HG03558 (cell line): Measurements from ENCODE around the gene KRT76.

ENCODE experiments used
- ATAC-seq: cut with Tn5 transposase; IDR thresholded peaks from one replicate; pipeline ENCODE4 v1.9.1; 2021; ENCODE audit warnings: moderate number of reproducible peaks; ENCODE audit not compliant: unreplicated experiment; ENCODE audit errors: extremely low read depth

The KRT76 gene

DNA sequence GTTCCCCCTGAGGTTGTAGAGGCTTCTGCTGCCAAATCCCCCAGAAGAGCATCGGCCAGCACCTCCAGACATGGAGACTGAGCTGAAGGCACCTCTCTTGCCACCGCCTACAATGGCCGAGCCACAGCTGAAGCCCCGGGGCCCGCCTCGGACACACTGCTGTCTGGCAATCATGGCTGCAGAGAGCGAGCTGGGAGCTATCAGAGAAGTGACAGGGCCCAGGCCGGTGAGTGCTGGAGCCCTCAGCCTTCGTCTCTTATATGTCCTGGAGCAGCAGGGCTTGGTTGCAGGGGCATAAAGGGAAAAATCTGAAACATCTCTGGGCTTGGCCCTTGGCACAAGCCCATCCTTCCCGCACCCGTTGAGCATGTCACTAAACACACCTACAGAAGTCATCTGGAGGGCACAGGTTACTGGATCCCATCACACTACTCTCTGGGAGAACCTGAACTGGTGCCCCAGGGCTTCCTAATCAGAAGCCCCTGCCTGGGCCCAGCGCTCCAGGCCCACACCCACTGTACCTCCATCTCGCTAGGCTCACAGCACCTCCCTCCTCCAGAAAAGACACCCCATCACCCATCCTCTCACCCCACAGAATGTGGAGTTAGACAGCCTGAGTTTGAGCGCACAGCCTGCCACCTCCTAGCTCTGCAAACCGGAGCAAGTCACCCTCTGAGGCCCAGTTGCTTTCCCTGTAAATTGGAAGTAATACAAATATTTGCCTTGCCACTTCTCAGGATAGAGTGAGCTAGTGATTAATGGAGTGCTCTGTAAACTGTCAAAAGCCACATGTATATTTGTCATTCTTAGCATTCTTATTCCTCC is 37.0 kb upstream of the KRT76 start, which contains the start of gene KRT4:
Gene KRT4, minus strand, starts transcription at position 232 of the 825 bp plus-strand sequence. Its CDS starts 58 bp downstream, at position 174.
- no peak for ATAC-seq

DNA sequence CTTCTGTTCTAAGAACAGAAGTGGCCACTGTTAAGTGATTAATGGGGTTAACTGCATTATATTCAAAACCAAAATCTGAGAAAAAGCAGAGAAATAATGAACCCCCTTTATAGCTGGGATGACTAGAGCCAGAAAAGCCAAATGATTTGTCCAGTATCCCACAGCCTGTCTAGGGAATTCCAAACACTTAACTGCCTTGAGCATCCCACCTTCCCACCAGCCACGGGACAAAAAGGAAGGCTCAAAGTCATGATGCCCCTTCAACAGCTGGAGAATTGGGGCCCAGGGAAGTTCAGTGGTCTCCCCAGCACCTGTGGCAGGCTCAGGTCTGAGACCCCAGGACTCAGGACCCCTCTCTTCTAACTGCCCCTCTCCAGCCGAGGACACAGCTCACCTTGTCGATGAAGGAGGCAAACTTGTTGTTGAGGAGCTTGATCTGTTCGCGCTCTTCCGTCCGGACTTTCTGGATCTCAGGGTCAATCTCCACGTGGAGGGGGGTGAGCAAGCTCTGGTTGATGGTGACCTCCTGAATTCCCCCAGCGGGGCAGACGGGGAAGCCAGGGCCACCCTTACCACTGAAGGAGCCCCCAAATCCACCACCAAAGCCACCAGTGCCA is 36.2 kb upstream of the KRT76 start:
- ATAC-seq = no peak

DNA sequence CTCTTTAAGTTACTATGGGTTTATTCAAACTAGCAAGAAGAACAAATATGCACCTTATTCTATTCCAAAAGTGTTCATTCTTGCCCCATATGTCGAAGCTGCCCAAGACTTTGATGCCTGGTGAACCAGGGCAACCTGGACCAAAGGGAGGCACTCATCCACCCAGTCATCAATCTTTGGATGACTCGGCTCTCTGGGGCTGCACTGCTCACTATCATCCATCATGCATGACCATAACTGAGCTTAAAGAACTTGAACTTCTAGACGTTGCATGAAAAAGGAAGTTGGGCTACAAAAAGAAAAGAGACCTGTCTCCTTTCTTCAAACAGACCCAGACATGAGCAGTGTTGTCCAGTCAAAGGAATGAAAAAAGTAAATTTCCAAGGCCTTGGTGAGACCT is 35.6 kb upstream of the KRT76 start:
- ATAC-seq = no peak

DNA sequence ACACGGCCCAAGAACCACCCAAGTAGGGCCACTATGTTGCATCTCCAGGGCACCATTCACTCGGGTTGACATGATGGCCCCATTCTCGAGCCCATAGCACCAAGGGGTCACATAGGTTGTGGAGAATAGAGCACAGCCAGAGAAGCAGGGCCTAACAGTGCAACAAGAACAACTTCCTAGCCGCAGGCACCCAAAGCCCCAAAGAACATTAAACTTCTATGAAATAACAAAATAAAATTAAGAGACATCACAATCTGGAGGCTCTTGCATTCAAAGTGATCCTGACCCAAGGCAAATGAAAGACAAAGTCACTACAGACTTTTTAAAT is 34.9 kb upstream of the KRT76 start:
- ATAC-seq = no peak

DNA sequence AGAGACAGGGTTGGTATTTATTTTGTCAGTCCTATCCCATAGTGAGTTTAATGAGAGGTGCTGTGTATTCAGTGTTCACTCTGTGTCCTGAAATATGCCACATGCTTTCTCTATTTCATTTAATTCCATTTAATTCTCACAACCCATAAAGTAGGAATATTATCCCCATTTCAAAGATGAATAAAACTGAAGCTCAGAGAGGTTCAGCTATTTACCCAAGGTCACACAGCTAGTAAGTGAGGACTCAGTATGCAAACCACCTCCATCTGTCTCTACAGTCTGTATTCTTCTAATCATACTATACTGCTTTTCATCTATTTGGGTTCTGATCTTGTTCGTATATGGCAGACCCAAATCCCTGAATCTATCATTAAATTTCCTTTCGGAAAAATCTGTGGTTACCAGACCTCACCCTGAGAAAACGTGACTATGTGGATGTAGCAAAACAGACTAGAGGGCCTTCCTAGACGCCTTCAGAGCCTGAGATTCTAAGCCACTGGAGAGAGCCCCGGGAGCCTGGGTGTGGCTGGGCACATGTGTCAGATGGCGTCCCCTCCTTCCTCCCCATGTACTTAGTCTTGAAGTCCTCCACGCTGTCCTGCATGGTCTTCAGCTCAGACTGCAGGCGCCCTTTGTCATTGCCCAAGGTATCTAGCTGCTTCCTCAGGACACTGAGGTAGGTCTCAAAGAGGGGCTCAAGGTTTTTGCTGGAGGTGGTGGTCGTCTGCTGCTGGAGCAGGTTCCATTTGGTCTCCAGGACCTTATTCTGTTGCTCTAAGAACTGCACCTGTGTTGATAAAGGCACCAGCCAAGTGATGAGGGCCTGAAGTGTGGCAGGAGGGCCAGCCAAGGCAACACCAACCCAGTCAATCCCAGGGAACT is 34.3 kb upstream of the KRT76 start:
- no peak for ATAC-seq

DNA sequence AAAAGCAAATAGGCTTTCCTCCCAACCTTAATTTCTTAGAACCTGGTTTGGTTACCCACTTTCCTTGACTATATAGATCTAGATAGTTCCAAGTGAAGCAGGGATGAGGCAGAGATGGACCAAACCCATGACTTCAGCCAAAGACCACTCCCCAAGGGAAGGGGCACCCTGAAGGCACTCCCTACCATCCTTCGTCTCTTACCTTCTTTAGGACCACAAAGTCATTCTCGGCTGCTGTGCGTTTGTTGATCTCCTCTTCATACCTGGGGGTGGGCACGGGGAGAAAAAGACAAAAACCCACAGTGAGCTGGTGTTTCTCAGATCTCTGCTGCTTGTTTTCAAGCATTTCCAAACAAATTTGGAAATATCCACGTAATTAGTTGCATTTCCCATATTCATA is 33.4 kb upstream of the KRT76 start:
- ATAC-seq = no peak

DNA sequence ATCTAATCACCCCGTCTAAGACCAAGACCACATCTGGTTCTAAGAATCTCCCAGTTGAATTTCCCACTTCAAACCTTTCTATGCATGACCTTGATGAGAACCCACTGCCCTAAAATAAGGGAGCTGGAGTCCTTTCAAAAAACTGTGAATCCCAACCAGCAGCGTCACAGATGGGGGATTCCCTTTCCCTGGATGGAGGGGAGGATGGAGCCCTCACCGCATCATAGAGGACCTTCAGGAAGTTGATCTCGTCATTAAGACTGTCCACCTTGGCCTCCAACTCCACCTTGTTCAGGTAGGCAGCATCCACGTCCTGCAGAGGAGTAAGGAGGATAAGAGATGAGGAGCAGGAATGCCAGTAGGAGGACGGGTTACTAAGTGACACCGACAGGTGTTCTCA is 32.0 kb upstream of the KRT76 start:
- no peak for ATAC-seq

DNA sequence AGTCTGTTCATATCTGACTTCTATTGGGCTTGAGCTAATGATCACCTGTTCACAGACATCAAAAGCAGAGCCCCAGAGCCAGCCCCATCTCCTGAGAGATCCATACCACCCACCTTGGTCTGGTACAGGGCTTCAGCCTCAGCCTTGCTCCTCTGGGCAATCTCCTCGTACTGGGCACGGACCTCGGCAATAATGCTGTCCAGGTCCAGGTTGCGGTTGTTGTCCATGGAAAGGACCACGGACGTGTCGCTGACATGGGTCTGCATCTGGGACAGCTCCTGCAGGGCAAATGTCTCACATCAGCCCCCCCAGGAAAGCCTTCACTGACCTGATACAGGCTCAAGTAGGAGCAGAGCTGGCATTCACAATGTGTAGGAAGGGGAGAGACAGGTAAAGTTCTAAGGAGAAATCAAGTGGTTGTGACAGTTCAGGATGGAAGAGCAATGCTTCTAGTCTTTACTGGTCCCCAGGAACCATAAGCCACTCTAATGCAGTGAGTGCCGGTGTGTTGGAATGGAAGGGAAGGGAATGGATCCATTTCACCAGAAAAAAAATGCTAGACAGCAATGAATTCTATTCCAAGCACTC is 31.5 kb upstream of the KRT76 start:
- ATAC-seq = no peak

DNA sequence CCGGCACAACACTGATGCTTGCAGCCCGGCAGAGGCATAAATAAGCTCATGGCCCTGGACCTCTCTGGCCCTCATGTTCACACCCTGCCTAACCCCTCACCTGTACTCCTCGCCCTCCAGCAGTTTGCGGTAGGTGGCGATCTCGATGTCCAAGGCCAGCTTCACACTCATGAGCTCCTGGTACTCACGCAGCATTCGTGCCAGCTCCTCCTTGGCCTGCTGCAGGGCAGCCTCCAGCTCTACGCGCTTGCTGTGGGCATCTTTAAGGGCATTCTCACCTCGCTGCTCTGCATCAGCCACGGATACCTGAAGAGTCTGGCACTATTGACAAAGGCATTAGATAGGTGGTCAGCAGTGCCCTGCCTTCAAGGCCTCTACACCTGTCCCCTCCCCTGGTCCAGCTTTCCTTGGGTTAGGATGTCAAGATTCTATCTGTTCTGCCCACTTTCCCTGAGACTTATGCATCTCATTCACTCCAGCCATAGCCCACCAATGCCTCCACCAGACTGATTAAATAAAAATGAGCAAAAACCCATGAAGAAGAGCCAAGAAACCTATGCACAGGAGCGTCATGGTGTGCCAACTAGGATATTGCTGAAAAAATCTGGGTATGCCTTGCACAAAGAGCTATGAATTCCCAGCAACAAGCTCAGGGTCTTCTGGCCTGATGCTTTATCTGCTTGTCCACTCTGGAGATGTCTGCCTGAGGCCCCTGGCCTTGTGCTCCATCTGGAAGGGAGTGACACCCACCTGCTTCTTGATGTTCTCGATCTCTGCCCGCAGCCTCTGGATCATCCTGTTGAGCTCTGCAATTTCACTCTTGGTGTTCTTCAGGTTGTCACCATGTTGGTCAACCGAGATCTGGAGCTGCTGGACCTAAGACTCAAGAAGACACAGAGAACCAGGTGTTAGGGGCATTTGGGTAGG is 30.7 kb upstream of the KRT76 start:
- ATAC-seq = no peak

DNA sequence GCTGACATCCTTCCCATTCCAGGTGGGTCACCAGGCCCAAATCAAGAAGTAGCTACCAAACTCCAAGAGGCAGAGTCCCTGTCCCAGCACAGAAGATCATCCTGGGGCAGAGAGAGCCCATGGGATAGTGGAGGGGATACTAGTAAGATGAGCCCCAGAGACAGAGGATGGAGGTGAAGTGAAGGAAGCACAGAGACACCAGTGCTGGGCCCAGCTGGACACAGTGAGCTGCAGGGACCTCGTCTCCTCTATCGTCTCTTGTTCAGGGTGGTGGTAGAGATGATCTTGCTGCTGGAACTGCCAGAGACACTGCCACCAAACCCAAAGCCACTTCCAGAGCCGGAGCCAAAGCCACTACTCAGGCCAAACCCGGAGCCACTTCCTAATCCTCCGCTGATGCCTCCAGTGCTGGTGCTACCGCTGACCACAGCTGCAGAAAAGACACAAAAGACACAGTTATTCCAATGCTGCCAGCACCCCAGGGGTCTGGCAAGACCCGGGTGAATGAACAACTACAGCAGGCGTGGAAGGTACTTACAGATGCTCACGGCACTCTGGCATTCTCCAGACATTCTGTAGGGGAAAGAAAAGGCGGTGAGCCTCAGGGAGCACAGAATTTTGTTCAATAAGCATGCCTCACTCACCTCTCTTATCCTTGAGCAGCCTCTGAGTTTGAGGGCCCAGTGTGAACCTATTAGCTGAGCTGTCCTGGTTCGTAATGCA is 29.8 kb upstream of the KRT76 start:
- no peak for ATAC-seq

DNA sequence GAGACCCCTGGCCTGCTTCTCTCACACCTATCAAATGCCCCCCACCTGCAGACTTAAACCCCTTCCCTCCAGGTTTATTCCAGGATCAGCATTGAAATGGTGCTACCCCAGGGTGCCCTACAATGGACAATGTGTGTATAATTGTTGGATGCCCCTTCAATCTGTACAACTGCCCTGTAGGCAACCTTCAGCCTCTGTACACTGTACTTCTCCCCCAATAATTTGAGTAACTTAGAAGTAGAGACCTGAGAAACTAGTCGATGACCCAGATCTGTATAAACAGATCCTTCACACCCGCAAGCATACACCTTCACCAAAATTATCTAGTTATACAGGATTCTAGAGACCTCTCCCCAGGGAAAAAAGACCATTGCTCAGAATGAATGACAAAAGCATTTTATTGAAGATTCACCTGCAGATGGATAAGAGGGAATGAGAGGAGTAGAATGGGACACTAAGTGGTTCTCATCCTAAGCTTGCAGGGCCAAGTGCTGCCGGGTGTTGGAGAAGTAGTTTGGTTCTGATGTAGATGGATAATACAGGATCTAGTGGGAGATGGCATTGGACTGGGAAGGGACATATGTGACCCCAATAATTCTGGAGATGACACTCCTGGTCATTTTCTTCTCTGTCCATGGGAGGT is 29.1 kb upstream of the KRT76 start:
- no peak for ATAC-seq

DNA sequence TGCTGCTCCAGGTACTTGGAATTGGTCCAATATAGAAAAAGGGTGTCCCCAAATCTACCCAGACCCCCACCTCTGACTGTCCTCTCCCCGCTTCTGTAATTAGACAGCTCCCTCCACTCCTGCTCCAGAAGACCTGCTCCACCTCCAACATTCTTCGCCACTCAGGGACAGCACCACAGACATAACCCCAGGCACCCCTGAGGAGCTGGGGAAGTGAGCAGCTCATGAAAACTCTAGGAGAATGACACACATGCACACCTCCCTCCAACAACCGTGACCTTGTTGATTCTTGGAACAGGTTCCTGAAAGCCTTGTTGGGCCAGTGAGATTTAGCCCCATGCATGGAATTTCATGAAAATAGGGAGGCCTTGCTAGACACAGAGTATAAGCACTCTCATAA is 28.6 kb upstream of the KRT76 start:
- ATAC-seq = no peak

DNA sequence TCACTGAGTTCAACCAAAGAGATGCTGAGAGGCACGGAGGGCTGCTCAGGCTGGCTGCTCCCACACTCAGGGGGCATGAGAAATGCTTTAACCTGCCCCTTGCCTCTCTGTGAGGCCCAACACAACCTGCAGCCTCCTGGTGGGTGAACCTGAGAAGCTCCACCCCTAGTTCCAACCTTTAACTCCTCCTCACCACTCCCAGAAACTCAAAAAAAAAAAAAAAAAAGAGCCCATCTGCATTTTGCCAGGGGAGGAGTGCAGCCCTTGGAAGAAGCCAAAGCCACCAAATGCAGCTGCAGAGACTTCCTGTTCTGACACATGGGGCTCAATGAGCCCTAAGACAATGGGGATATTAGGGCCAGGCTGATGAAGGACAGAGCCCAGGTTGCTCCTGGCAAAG is 27.9 kb upstream of the KRT76 start:
- no peak for ATAC-seq

DNA sequence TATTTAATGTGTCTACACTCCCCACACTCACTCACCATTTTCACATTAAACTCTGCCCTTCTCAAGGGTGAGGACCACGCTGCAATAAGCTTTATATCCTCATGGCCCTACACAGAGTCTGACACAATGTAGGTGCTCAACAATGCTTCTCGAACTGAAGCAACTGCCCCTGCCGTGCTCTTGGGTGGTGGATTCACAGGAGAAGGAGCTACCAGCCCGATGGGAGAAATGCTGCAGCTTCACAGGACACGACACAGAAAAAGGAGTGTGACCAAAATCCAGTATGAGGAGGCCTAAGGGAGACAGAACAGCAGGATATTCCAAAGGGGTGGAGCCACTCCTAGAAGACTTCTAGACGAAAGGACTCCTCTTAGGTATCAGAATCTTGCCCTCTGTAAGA is 25.3 kb upstream of the KRT76 start:
- ATAC-seq = no peak

DNA sequence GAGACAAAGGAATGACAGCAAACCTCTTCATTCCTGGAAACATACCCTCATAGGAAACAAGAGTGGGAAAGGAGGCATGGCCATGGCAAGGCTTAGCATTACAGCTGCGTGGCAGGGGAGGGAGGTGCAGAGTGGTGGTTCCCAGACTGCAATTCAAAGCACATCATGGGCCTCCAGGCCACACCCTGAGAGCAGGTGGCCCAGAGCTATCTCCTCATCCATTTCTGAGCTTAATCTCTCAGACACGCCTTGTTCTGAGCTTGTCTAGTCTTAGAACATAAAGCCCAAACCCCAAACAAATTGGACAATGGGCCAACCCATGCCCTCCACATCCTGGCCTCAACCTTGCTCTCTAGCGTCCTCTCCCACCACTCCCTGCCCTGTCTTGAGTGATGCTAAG is 24.6 kb upstream of the KRT76 start:
- ATAC-seq = no peak

DNA sequence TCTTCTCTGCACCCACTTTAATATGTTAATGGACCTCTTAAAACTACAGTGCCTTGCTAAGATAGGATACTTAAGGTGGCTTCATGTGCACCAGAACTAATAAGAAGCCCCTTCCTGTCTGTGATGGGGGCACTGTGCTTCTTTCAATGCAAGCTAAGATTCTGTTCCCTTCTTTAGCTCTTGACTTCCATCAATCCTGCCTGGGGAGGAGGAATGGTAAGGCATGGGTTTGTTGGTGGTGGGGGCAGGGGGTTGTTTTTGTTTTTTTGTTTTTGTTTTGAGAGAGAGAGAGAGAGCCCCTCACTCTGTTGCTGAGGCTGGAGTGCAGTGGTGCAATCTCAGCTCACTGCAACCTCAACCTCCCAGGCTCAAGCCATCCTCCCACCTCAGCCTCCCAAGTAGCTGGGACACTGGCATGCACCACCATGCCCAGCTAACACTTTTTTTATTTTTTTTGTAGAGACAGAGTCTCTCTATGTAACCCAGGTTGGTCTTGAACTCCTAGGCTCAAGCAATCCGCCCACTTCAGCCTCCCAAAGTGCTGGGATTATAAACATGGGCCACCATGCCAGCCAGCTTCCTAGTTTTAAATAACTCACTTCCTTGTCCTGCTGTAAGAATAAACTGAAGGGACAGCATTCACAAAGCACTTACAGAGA is 23.2 kb upstream of the KRT76 start:
- no peak for ATAC-seq

DNA sequence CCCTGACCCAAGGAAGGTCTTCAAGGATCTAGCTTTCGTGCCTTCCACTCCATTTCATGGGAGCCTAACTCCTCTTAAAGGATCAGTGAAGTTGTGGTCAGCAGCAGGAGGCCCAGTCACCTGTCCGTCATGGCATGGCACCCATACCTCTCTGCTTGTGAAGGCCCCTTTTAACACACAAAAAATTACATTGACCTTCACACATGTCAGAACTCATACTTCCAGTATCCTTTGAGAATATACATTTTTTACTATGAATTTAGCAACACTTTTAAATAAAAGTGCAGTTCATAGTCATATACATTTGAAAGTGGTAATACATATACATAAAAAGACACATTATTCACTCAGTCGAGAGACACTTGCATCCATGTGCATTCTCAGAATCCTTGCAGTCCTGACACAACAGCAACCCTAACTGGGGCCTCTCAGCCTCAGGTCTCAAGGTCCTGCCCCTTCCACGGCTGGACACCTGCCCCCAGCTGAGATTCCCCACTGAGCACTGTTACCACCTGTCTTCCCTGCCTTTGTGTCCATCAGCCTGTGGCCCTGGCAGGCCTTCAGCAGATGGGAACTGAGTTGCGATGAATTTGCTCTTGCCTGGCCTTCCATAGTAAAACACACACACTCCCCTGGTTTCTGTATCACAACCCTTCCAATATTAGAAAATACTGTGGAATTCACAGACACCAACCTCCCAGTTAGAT is 22.5 kb upstream of the KRT76 start:
- no peak for ATAC-seq
